GM23338 (cell line): Measurements from ENCODE around the gene CTSK. TPM values are rescaled to one million over a fixed set of nuclear protein-coding genes. Genes with fewer than 3 reads are reported as not detected.

ENCODE experiments used
- ATAC-seq: fragments of 200-7000 bp; cut with Tn5 transposase; 3 replicates; pipeline ENCODE4 v1.9.1; 2020
- DNase-seq: peaks from one replicate; pipeline ENCODE4 v3.0.0-alpha.2; 2015; ENCODE audit warnings: low spot score
- H2AFZ ChIP-seq: fragments of 200-600 bp; sonication (generic); 2 replicates; pipeline ENCODE4 v1.8.0; 2016; ENCODE audit warnings: antibody characterized with exemption, mild to moderate bottlenecking, moderate library complexity
- H3F3A ChIP-seq: fragments of 200-600 bp; sonication (generic); replicated peaks from 2 replicates; pipeline ENCODE4 v1.8.0; 2017; ENCODE audit warnings: antibody characterized with exemption, mixed run types, low read depth
- H3K27ac ChIP-seq: fragments of 200-600 bp; sonication (generic); 2 replicates; pipeline ENCODE4 v1.6.1; 2016; ENCODE audit warnings: low read depth
- H3K27me3 ChIP-seq: fragments of 200-600 bp; sonication (generic); 2 replicates; pipeline ENCODE4 v1.8.0; 2016; ENCODE audit warnings: mild to moderate bottlenecking, mixed run types, moderate library complexity; ENCODE audit not compliant: insufficient read depth
- H3K36me3 ChIP-seq: fragments of 200-600 bp; sonication (generic); 2 replicates; pipeline ENCODE4 v1.8.0; 2016; ENCODE audit warnings: mild to moderate bottlenecking; ENCODE audit not compliant: insufficient read depth
- H3K4me1 ChIP-seq: fragments of 200-600 bp; sonication (generic); 2 replicates; pipeline ENCODE4 v1.8.0; 2016; ENCODE audit warnings: mild to moderate bottlenecking, moderate library complexity; ENCODE audit not compliant: insufficient read depth
- H3K4me2 ChIP-seq: fragments of 200-600 bp; sonication (generic); 2 replicates; pipeline ENCODE4 v1.7.1; 2017; ENCODE audit warnings: mixed run types
- H3K4me3 ChIP-seq: fragments of 200-600 bp; sonication (generic); 2 replicates; pipeline ENCODE4 v1.6.1; 2016; ENCODE audit warnings: mixed run types
- H3K79me2 ChIP-seq: fragments of 200-600 bp; sonication (generic); replicated peaks from 2 replicates; pipeline ENCODE4 v1.8.0; 2017; ENCODE audit warnings: mild to moderate bottlenecking; ENCODE audit not compliant: insufficient read depth
- H3K9me2 ChIP-seq: fragments of 200-600 bp; sonication (generic); 2 replicates; pipeline ENCODE4 v1.8.0; 2017; ENCODE audit not compliant: insufficient read depth
- H4K20me1 ChIP-seq: fragments of 200-600 bp; sonication (generic); replicated peaks from 2 replicates; pipeline ENCODE4 v1.8.0; 2017; ENCODE audit warnings: mild to moderate bottlenecking; ENCODE audit not compliant: insufficient read depth
- H3K27ac Mint-ChIP-seq: 2 replicates; pipeline ENCODE4 v1.8.0; 2020; ENCODE audit warnings: inconsistent platforms, mild to moderate bottlenecking, moderate library complexity, mixed read lengths
- H3K27me3 Mint-ChIP-seq: 3 replicates; pipeline ENCODE4 v1.8.0; 2022; ENCODE audit warnings: low read depth, mild to moderate bottlenecking, moderate library complexity, mixed read lengths, inconsistent platforms; ENCODE audit not compliant: insufficient read depth, poor library complexity
- H3K36me3 Mint-ChIP-seq: 3 replicates; pipeline ENCODE4 v1.8.0; 2021; ENCODE audit warnings: low read depth, mild to moderate bottlenecking, inconsistent platforms, moderate library complexity, mixed read lengths
- H3K4me1 Mint-ChIP-seq: 3 replicates; pipeline ENCODE4 v1.8.0; 2020; ENCODE audit warnings: mild to moderate bottlenecking, inconsistent platforms, mixed read lengths
- H3K4me3 Mint-ChIP-seq: 3 replicates; pipeline ENCODE4 v1.8.0; 2021; ENCODE audit warnings: moderate library complexity, mild to moderate bottlenecking, inconsistent platforms, mixed read lengths
- H3K9me3 Mint-ChIP-seq: 3 replicates; pipeline ENCODE4 v1.8.0; 2020; ENCODE audit warnings: moderate library complexity, mild to moderate bottlenecking, inconsistent platforms, mixed read lengths
- ETS1 ChIP-seq: IDR thresholded peaks from 2 replicates; pipeline ENCODE4 v1.6.1; 2016; ENCODE audit warnings: antibody characterized with exemption
- EZH2 ChIP-seq: fragments of 200-600 bp; sonication (generic); IDR thresholded peaks from one replicate; pipeline ENCODE4 v1.8.0; 2017; ENCODE audit warnings: antibody characterized with exemption, mild to moderate bottlenecking, low read depth; ENCODE audit not compliant: unreplicated experiment
- JUNB ChIP-seq: IDR thresholded peaks from one replicate; pipeline ENCODE4 v1.6.1; 2016; ENCODE audit warnings: antibody characterized with exemption; ENCODE audit not compliant: unreplicated experiment
- NANOG ChIP-seq: IDR thresholded peaks from 2 replicates; pipeline ENCODE4 v1.6.1; 2016; ENCODE audit warnings: antibody characterized with exemption, borderline replicate concordance
- POLR2AphosphoS5 ChIP-seq: IDR thresholded peaks from 2 replicates; pipeline ENCODE4 v1.6.1; 2016; ENCODE audit warnings: antibody characterized with exemption, low read depth
- REST ChIP-seq: IDR thresholded peaks from one replicate; pipeline ENCODE4 v1.6.1; 2018; ENCODE audit warnings: antibody characterized with exemption; ENCODE audit not compliant: unreplicated experiment
- STAT1 ChIP-seq: IDR thresholded peaks from one replicate; pipeline ENCODE4 v1.6.1; 2016; ENCODE audit warnings: antibody characterized with exemption; ENCODE audit not compliant: unreplicated experiment
- ZNF331 ChIP-seq: fragments of 250-450 bp; sonication (Bioruptor Pico); IDR thresholded peaks from 2 replicates; pipeline ENCODE4 v1.5.0; 2020; ENCODE audit warnings: low read depth, mild to moderate bottlenecking, moderate library complexity
- ZNF462 ChIP-seq: fragments of 250-450 bp; sonication (Bioruptor Pico); IDR thresholded peaks from 2 replicates; pipeline ENCODE4 v1.5.0; 2020; ENCODE audit warnings: mild to moderate bottlenecking, moderate library complexity
- polyA plus RNA-seq: library from polyadenylated mRNA; unstranded; fragments of >200 nt; fragmentation: Nextera tagmentation; extraction: Ambion mirVana; gene quantifications from 2 replicates; pipeline ENCODE4 v1.2.1, GENCODE V29; 2016
- total RNA-seq: library from RNA; depleted of rRNA; stranded (reverse); fragments of >200 nt; shearing (Covaris generic); gene quantifications from 2 replicates; pipeline ENCODE4 v1.2.3, GENCODE V29; 2014

The CTSK gene
- total and polyA plus RNA-seq, 2 experiments from 2014 or later, result 2.8 to 3.3 TPM

GRCh38 chr1:150808846-150809245 is 786 bp upstream of the CTSK start (continued):
- TF ChIP-seq REST (no peak), ZNF331 (CRISPR knock-in tag) (no peak), NANOG (no peak), STAT1 (no peak), JUNB (no peak), EZH2 (no peak)

GRCh38 chr1:150807249-150808023 is 624 bp downstream of the CTSK start:
- Mint-ChIP-seq H3K27me3 (peaks cover 2% of the 10 kb centered on the region), H3K4me1 (peaks cover 30% of the 10 kb centered on the region), H3K4me3 (peak overlapping the region; percentile 10; the same call in 2 of the 3 replicates), H3K36me3 (no peaks in the 10 kb centered on the region), H3K9me3 (no peaks in the 10 kb centered on the region), H3K27ac (no peak overlapping the region)
- no peak; the same call in 2 of the 3 replicates for ATAC-seq
- Histone ChIP-seq H3K36me3 (peaks cover 11% of the 10 kb centered on the region), H3K4me1 (peaks cover 27% of the 10 kb centered on the region), H2AFZ (no peak overlapping the region), H3K4me2 (no peak overlapping the region), H3K4me3 (no peak overlapping the region), H3K27me3 (no peaks in the 10 kb centered on the region), H3K9me2 (no peaks in the 10 kb centered on the region), H4K20me1 (no peaks in the 10 kb centered on the region), H3F3A (no peaks in the 10 kb centered on the region), H3K79me2 (no peaks in the 10 kb centered on the region), H3K27ac (no peak overlapping the region)
- DNase-seq, result no peak
- TF ChIP-seq ZNF331 (CRISPR knock-in tag), result no peak
- no peak for TF ChIP-seq NANOG
- no peak for TF ChIP-seq JUNB
- TF ChIP-seq POLR2AphosphoS5, result no peak
- no peak for TF ChIP-seq REST
- TF ChIP-seq STAT1, result no peak
- TF ChIP-seq ZNF462, result no peak
- no peak for TF ChIP-seq ETS1
